Measurements from ENCODE around the gene MED26. TPM values are rescaled to one million over a fixed set of nuclear protein-coding genes. Genes with fewer than 3 reads are reported as not detected.

The MED26 gene
- total RNA-seq, 1 donor from 2014 or later = 11.1 TPM

- peaks cover 78% of the 10 kb centered on the region for H3K4me1 ChIP-seq
- no peak overlapping the region for H3K4me3 ChIP-seq
- DNase-seq (no peak), ATAC-seq (no peak)
- no peaks in the 10 kb centered on the region for H3K27me3 ChIP-seq (ENCODE audit: low read depth)
- intact Hi-C loops (cut with DNase I) = no loop called here
- TF ChIP-seq, protein P1, sequence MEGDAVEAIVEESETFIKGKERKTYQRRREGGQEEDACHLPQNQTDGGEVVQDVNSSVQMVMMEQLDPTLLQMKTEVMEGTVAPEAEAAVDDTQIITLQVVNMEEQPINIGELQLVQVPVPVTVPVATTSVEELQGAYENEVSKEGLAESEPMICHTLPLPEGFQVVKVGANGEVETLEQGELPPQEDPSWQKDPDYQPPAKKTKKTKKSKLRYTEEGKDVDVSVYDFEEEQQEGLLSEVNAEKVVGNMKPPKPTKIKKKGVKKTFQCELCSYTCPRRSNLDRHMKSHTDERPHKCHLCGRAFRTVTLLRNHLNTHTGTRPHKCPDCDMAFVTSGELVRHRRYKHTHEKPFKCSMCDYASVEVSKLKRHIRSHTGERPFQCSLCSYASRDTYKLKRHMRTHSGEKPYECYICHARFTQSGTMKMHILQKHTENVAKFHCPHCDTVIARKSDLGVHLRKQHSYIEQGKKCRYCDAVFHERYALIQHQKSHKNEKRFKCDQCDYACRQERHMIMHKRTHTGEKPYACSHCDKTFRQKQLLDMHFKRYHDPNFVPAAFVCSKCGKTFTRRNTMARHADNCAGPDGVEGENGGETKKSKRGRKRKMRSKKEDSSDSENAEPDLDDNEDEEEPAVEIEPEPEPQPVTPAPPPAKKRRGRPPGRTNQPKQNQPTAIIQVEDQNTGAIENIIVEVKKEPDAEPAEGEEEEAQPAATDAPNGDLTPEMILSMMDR (IDR thresholded peaks at IDR 0.05) = no peak
- peak overlapping the region; percentile 3 for H3K27ac ChIP-seq
- H3K9me3 ChIP-seq = no peaks in the 10 kb centered on the region
- H3K36me3 ChIP-seq = peaks cover 25% of the 10 kb centered on the region
Observed at GRCh38 chr19:16582486-16583261, 45.3 kb downstream of the MED26 start.

DNA sequence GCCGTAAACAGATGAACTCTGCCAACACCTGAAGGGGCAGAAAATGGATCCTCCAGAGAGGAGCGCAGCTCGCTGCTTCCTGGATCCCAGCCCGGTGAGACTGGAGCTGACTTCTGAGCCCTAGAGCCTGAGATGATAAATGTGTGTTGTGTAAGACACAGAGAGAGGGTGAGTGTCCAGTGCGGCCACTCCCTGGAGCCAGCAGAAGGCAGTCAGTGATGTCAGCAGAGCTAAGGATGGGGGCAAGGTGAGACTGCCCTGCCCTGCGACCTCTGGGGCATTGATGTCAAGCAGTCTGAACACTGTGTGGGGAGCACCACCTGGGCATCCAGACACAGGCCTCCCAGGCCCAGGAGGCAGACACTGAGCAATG is 46.0 kb downstream of the MED26 start:
- peak overlapping the region; percentile 3 for H3K27ac ChIP-seq
- H3K9me3 ChIP-seq = no peaks in the 10 kb centered on the region
- ATAC-seq = peak in 1 of 2 donors; percentile 17
- TF ChIP-seq, protein P1 (IDR thresholded peaks at IDR 0.05) = no peak
- no peak for DNase-seq
- intact Hi-C loops (cut with DNase I) = no loop called here
- no peak overlapping the region for H3K4me3 ChIP-seq
- peaks cover 71% of the 10 kb centered on the region for H3K4me1 ChIP-seq
- H3K36me3 ChIP-seq = peaks cover 32% of the 10 kb centered on the region
- H3K27me3 ChIP-seq (ENCODE audit: low read depth) = no peaks in the 10 kb centered on the region

GRCh38 chr19:16581145-16581970 is 46.6 kb downstream of the MED26 start:
- TF ChIP-seq, protein P1 (IDR thresholded peaks at IDR 0.05) = no peak
- intact Hi-C loops (cut with DNase I) = no loop called here
- peak in 1 of 2 donors; percentile 59 for ATAC-seq
- no peak for DNase-seq
- peaks cover 38% of the 10 kb centered on the region for H3K36me3 ChIP-seq
- no peaks in the 10 kb centered on the region for H3K27me3 ChIP-seq (ENCODE audit: low read depth)
- H3K9me3 ChIP-seq = no peaks in the 10 kb centered on the region
- H3K27ac ChIP-seq = peak overlapping the region; percentile 3
- H3K4me3 ChIP-seq = no peak overlapping the region
- peaks cover 65% of the 10 kb centered on the region for H3K4me1 ChIP-seq

- ATAC-seq (no peak), DNase-seq (no peak)
- TF ChIP-seq, protein P1 (IDR thresholded peaks at IDR 0.05) = no peak
- Histone ChIP-seq H3K4me1 (peaks cover 50% of the 10 kb centered on the region), H3K9me3 (no peaks in the 10 kb centered on the region), H3K36me3 (peaks cover 56% of the 10 kb centered on the region), H3K27ac (no peak overlapping the region), H3K4me3 (no peak overlapping the region), H3K27me3 (ENCODE audit: low read depth) (no peaks in the 10 kb centered on the region)
- intact Hi-C loops (cut with DNase I) = no loop called here
Observed at GRCh38 chr19:16579381-16579780, 48.6 kb downstream of the MED26 start.

DNA sequence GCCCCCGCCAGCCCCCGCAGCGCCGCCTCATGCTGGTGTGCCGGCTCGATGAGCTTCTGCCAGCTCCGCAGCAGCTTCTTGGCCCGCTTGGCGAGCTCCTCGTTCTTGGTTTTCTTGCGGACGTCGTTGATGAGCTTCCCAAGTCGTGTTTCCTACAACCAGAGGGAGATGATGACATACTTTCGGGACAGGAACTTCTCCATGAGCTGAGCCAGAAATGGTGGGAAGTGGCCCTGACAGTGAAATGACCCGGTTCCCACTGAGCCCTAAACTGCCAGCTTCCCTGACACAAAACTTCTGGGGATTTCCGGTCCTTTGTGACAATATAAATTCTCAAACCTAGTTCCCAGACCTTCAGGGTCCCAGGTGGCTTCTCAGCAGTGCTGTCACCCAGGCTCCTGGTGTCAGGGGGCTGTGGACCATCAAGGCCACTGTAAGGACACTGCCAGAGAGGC is 50.4 kb downstream of the MED26 start:
- no peak for DNase-seq
- no peak overlapping the region for H3K27ac ChIP-seq
- ATAC-seq = no peak
- TF ChIP-seq, protein P1 (IDR thresholded peaks at IDR 0.05) = no peak
- H3K9me3 ChIP-seq = no peaks in the 10 kb centered on the region
- H3K36me3 ChIP-seq = peaks cover 58% of the 10 kb centered on the region
- no peaks in the 10 kb centered on the region for H3K27me3 ChIP-seq (ENCODE audit: low read depth)
- intact Hi-C loops (cut with DNase I) = no loop called here
- H3K4me3 ChIP-seq = no peak overlapping the region
- peaks cover 47% of the 10 kb centered on the region for H3K4me1 ChIP-seq

Data from lower lobe of right lung (tissue), 2 donors.